Amniotic stem cell (primary cell): ENCODE data around the gene UIMC1.
"Not testable (repeated sequence)": the region's sequence is repeated elsewhere in the genome, so short reads cannot be mapped to it uniquely, and the experiment has no call there.

ENCODE experiments used
- DNase-seq: peaks from one replicate; lab custom pipeline; 2025; lab: John Stamatoyannopoulos, UW

Gene UIMC1

DNA sequence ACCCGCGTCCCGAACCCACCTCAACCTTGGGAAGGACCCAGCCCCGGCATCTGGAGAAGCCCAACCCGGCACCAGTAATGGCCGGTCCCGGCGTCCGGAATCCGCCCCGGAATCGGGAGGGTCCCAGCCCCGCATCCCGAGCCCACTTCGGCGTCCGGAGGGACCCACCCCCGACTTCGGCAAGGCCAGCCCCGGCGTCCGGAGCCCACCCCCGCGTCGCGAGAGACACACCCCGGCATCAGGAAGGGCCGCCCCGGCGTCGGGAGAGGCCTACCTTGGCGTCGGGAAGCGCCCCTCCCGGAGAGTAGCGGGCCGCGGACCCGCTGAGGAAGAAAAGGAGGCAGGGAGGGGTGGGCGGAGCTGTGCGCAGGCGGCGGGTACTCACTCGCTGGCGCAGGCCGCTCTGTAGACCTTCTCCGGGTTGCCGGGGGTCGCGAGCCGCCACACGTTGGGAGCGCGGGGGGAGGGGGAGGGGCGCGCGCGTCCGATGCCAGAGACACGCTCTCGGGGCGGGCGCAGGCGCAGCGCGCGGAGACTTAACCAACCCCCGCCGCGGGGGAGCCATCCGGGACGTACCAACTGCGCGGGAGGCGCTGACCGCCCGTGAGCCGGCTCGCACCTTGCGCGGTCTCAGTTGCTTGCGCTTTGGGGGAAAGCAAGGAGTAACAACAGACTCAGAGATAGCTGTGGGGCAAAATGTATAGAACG lies at the start of gene UIMC1:
Gene UIMC1, minus strand, starts transcription at position 515 of the 708 bp plus-strand sequence. CDS start 24,164 bp downstream, outside the sequence.
- peak; percentile 88 for DNase-seq

DNA sequence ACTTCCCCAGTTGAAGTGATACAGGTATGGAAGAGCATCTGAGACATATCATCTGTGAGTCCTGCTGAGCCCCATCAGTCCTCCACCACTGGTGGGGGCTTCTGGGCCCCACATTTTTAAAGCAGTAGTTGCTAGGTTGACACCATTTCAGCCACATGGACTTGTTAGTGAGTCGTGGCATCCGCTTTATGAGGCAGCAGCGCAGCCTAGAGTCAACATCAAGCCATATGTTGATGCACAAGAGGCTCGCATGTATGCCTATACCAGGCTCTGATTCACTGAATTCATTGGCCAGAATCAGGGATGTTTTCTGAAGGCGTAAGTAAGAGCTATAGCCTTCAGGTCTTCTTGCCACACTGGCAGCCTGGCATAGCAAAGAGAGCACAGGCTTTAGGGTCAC lies 42.7 kb upstream of the UIMC1 start:
- no peak for DNase-seq

DNA sequence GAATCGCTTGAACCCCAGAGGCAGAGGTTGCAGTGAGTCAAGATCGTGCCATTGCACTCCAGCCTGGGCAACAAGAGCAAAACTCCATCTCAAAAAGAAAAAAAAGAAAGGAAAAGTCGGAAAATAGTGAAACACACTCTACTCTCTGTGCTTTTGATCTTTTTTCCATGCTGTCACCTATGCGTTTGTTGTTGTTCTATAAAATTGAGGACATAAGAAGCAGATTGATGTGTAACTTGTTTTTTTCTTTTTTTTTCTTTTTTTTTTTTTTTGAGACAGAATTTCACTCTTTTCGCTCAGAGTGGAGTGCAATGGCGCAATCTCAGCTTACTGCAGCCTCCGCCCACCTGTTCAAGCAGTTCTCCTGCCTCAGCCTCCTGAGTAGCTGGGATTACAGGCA lies 42.0 kb upstream of the UIMC1 start:
- not testable (repeated sequence) for DNase-seq

DNA sequence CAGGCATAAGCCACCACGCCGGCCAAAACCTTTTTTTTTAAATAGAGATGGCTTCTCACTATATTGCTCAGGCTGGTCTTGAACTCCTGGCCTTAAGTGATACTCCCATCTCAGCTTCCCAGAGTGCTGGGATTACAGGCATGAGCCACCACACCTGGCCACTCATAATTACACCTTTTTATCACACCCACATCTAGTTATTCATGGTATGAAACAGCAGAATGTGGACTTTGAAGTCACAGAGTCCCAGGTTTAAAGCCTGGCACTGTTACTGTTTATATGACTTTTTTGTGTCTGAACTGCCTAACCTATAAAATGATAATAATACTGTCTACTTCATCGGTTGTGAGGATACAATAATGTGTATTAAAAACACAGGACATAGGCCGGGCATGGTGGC lies 39.1 kb upstream of the UIMC1 start:
- DNase-seq, result no peak

DNA sequence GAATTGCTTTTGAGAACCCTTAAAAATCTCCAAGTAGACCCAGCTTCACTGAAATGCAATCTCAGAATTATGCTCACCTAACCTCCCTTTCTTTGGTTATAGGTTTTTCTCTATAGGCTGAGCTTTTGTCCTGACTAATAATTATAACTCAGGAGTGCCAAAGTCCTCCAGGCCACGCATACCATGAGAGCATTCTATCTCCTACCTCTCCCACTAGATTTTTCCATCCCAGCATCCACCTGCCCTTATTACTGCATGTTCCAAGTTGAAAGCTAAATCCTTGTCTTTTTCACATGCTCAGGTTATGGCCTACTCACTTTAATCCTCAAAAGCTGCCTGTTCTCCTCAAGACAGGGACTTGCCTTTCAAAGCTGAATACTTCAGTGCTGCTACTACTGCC lies 38.1 kb upstream of the UIMC1 start:
- no peak for DNase-seq

DNA sequence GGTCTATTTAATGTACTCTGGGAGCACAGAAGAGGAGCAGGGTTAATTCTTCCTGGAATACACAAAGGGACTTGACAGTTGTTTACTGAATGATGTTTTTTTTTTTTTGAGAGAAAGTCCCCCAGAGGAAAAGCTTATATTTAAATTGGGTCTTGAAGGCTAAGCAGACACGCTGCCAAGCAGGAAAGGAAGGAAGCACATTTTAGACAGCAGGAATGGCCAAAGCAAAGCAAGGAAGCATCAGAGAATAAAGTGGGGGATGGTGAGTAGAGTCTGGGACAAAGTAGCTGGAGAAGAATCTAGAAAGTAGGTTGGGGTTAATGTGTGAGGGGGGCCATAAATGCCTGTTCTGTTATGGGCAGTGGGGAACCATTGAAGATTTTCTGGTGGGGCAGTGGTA lies 37.4 kb upstream of the UIMC1 start:
- no peak for DNase-seq

DNA sequence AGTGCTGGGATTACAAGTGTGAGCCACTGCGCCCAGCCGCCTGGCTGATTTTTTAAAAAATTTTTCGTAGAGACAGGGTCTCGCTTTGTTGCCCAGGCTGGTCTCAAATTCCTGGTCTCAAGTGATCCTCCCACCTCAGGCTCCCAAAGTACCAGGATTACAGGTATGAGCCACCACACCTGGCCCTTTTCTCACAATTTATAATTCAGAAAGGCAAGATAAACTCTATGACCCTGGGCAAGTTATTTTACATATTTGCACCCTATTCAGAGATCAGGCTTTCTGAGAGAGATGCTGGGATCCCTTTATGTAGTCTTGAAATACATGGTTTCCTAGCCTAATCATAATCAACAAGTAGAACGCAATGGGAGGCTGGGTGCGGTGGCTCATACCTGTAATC lies 36.5 kb upstream of the UIMC1 start:
- no peak for DNase-seq

DNA sequence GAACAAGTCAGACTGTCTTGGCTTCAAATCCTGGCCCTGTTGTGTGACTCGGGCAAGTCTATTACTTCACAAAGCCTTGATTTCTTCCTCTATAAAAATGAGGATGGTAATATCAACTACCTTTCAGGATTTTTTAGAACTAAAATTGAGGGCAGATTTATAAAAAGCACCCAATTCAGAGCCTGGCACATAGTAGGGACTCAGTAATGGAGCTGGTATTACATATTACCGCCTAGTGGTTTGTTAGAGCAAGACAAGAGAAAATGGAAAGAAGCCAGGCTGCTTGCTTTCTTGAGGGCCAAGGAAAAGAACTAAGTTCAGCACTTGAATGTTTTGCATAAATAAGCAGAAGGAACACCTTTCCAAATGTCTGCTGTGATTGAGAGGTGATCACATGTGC lies 35.4 kb upstream of the UIMC1 start:
- DNase-seq, result no peak

DNA sequence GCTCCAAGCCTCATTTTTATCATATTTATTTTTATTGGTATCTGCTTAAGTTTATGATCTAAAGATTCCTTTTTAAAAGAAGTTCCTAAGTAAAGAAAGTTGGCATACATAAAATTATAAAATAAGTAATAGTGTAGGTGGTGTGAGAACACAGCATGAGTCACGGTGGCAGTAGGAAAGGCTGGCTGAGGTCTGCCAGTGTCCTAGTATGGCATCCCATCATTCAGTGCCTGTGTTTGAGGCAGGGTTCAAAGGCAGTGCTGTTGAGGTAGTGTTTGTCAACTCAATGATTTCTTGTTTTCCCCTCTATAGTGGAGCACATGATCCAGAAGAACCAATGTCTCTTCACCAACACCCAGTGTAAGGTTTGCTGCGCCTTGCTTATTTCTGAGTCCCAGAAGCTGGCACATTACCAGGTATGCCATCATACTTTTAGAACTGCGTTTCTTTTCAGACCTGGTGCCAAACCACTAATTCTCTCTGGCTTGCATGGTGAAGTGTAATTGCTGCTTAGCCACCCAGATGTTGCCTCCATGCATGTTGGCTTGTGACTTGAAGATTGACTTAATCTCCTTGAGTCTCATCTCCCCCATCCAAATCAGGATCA lies 34.3 kb upstream of the UIMC1 start:
- DNase-seq, result peak; percentile 32

DNA sequence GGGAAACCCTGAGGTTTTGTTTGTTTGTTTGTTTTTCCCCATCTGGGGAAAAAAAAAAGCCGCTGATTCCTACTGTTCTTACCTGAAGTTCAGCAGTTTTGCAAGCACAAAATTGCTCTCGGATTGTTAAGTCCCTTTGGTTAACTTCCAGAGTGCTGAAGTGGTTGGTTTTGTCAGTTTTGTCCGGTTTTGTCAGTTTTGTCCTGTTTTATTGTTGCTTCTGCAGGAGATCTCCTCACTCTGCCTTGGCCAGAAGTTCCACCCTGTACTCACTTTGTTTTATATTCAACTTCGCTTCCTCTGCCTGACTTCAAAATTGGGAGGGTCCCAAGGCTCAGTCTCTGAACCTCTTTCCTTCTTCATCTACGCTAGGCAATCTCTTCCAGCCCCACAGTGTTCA lies 30.3 kb upstream of the UIMC1 start:
- DNase-seq, result no peak

DNA sequence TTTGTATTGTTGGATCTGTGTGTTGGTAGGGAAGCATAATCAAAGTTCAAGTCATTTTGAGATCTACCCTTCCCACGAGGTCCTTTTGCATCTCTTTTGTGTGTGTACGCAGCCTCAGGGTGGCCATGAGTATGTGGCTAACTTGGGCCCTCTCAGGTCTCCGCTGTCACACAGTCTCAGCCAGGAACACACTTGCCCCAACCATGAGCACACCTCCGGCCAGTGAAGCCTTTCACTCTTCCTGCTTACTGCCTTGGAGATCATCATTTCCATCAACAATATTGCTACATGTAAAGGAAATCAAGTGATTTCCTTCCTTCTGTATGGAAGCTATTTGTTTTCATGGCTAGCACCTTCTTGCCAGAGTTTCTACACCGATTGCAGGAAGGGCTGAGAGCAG lies 29.9 kb upstream of the UIMC1 start:
- no peak for DNase-seq

DNA sequence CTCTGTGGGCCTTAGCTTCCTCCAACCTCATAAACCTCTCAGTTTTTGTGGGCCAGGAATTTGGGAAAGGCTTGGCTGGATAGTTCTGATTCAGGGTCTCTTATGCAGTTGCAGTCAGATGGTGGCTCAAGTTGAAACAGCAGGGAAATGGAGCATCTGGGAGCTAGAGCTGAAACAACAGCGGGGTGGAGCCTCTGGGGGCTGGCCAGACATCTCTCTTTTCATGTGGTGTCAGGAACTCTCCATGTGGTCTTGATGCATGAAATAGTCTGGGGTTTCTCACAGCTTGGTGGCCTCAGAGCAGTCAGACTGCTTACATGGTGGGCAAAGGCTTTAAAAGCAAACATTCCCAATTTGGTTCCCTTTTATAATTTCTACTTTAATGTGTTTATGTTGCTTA lies 29.4 kb upstream of the UIMC1 start:
- no peak for DNase-seq

DNA sequence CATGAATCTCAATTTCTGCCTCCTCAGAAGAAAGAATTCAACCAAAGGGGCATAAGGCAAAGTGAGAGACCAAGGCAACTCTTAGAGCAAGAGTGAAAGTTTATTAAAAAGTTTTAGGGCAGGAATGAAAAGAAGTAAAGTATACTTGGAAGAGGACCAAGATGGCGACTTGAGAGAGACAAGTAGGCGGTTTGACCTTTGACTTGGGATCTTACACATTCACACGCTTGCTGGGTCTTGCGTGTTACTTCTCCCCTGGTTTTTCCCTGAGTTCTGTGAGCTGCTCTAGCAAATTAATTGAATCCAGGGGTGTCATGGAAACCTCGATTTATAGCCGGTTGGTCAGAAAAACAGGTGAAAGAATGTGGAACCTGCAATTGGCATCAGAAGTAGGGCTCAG lies 22.9 kb upstream of the UIMC1 start:
- DNase-seq, result no peak

DNA sequence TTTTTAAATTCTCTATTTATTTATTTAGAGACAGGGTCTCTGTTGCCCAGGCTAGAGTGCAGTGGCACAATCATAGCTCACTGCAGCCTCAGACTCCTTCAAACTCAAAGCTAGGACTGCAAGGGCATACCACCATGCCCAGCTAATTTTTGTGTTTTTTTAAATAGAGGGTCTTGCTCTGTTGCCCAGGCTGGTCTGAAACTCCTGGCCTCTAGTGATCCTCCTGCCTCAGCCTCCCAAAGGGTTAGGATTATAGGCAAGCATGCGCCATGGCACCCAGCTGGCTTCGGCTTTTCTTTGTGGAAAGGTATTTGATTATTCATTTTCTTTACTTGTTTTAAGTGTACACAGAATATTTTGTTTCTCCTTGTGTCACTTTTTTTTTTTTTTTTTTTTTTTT lies 21.1 kb upstream of the UIMC1 start:
- DNase-seq, result no peak

DNA sequence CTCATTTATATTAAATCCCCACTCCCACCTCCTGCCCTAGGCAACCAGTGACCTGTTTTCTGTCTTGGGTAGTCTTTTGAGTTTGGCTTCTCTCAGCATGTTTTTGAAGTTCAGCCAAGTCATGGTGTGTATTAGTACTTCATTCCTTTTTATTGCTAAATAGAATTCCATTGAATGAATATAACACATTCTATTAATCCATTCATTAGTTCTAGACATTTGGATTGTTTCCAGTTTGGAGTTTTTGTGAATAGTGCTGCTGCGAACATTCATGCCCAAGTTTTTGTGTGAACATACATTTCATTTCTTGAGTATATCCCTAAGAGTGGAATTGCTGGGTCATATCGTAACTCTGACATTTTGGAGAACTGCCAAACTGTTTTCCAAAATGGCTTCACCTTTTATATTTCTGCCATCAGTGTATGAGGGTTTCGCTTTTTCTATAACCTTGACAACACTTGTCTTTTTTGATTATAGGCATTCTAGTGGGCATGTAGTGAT lies 18.6 kb upstream of the UIMC1 start:
- no peak for DNase-seq

DNA sequence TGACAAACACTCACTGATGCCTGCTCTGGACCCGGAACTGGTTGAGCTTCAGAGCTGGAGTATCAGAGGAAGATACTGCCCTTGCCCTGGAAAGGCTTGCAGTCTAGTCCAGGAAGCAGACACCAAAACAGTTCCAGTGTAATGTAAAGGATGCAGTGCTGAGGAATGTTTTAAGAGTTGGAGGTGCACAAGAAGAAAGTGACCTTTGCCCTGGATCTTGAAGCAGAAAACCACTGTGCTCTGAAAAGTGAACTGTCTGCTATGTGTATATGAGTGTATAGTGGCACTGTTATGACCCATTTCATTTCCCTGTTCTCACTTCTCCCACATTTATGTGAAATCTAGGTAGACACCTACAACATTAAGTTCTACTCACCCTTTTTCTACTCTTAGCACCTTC lies 18.0 kb upstream of the UIMC1 start:
- no peak for DNase-seq

DNA sequence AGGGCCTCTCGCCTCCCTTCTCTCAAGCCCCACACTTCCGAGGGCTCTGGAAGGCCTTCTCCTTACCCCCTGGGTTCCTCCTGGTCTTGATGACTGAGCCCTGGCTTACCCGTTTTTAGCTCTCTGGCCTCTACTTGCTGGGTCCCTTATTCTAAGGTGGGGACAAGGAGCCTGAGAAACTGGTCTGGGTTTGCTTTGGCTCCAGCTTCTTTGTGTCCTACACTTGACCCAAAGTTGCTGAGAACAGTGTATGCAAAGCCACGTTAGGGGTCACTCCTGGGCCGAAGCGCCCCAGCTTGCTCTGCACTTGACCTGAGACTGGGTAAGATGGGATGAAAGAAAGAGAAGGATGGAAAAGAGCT lies 16.7 kb upstream of the UIMC1 start:
- no peak for DNase-seq

DNA sequence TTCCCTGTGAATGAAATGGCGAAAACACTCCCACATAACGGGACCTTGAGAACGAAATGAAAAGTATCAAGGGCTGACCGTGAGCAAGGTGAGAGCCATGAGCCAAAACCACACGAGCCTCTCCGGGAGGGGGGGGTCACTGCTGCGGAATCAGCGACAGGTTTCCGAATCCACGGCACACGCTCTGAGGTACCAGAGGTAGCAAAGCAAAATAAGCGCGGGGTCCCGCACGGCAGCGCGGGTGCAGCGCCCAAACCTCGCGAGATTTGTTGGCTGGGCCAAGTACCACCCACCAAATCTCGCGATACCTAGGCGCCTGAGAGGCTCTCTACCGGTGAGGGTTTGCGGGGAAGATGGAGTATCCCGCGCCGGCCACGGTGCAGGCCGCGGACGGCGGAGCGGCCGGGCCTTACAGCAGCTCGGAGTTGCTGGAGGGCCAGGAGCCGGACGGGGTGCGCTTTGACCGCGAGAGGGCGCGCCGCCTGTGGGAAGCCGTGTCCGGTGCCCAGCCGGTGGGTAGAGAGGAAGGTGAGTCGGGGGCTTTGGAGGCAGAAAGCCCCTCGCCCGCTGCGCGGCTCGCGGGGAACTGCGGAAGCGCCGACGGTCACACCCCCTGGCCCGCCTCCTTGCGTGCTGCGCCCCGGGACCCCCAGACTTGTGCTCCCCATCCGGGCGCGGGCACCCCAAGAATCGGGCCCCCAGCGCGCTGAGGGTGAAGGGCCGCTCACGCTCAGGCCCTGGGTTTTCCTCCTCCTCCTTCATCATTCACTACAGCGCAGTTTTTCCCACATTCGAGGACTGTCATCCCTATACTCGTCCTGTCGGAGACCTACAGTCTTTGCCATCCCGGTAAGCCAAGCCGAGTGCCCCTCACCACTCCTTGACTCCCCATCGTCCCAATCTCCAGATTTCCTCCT lies 16.1 kb upstream of the UIMC1 start, which contains the start of gene ZNF346:
Gene ZNF346, plus strand, starts transcription at position 311 of the 917 bp plus-strand sequence. Its CDS starts 43 bp downstream, at position 354.
- peak; percentile 89 for DNase-seq

DNA sequence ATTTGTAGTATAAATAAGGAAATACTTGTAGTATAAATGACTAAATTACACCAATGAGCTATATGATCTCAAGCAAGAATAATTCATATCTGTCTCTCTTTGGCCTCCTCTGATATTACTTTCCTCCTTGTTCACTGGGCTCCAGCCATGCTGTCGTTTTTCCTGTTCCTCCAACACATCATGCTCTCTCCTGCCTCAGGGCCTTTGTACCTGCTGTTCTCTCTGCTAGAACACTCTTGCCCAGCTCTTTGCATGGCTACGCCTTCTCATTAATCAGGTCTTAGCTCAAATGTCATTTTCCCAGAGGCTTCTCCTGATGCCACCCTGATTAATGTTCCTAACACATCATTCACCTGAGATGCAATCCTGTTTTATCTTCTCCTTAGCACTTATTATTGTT lies 13.5 kb upstream of the UIMC1 start:
- no peak for DNase-seq

DNA sequence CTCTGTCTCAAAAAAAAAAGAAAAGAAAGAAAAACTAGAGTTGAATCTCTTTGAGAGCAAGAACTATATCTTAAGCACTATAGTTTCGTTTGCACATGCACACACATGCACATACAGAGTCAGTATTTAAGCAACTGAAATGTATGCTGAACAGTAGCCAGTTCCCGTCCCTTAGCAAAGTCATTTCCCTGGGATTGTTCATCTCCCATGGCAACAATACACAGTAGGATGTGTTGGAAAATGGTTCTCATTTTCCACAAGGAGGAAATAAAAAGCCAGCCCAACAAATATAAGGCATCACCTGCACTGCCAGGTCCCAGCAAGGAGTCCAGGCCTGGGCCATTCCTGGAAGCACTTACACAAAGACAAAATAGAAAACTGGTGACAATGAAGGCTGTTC lies 11.8 kb upstream of the UIMC1 start:
- no peak for DNase-seq

DNA sequence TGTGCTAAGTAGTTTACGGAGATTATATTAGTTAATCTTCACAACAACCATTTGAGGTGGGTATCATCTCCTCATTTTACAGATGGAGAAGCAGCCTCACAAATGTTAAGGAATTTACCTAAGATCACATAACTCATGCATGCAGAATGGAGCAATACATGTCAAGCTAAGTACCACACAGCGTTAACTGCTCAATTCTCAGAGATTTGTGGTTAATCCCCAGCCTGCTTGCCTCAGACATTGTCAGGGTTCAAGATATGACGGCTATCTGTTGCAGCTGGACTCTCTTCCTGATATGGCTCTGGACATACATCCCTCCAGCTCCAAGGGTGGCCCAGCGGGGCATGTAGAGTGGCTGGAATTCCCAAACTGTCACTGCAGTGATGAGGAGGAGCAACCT lies 8.6 kb upstream of the UIMC1 start:
- no peak for DNase-seq

DNA sequence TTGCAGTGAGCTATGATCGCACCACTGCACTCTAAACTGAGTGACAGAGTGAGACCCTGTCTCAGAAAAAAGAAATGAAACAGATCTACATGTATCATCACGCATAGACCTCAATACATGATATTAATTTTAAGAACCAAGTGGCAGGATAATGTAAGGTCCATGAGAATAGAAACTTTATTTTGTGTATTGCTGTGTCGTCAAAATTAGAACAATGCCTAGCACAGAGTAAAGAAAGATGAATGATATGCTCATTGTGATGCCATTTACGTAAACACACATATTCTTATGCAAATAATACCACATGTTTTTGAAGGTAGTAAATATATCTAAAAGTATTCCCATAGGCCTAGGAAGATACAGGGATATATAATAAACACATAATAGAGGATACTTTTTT lies 3.6 kb upstream of the UIMC1 start:
- no peak for DNase-seq

DNA sequence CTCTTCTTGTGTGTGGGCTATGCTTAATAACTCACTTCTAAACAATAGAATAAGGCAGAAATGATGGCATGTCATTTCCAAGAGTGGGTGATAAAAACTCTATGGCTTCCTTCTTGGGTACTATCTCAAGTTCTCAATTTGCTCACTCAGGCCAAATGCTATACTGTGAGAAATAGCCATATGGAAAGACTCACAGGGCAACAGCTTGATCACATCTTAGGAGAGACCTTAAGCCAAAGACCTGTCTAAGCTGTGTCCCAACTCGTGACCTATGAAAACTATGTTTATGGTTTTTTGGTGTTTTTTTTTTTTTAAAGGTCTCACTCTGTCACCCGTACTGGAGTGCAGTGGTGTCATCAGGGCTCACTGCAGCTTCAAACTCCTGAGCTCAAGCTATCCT lies 2.1 kb upstream of the UIMC1 start:
- no peak for DNase-seq
